Thyroid gland (tissue), 4 donors: ENCODE measurements around the gene C3orf70. TPM values are rescaled to one million over a fixed set of nuclear protein-coding genes. Genes with fewer than 3 reads are reported as not detected.

Experiments
- DNase-seq, 2 donors: peaks; one replicate each; pipeline ENCODE4 v3.0.0-alpha.2; 2019
- H3K27ac ChIP-seq, 3 donors: fragments of 200-600 bp; sonication (generic); 1 replicate in 2 of 3; 2 replicates in 1 of 3; pipeline ENCODE4 v1.5.1; 2016 to 2019; ENCODE audit warnings: mild to moderate bottlenecking in 1 of 3, moderate library complexity in 1 of 3
- H3K27me3 ChIP-seq: fragments of 200-600 bp; sonication (generic); one replicate; pipeline ENCODE4 v1.5.1; 2019
- H3K36me3 ChIP-seq, 2 donors: fragments of 200-600 bp; sonication (generic); one replicate each; pipeline ENCODE4 v1.5.1; 2016 to 2019
- H3K4me1 ChIP-seq, 2 donors: fragments of 200-600 bp; sonication (generic); one replicate each; pipeline ENCODE4 v1.5.1; 2017 to 2019
- H3K4me3 ChIP-seq, 3 donors: fragments of 200-600 bp; sonication (generic); replicated peaks in 1 of 3; 1 replicate in 2 of 3; 2 replicates in 1 of 3; pipeline ENCODE4 v1.5.1; 2016; ENCODE audit warnings: mild to moderate bottlenecking in 1 of 3
- H3K9me3 ChIP-seq: fragments of 200-600 bp; sonication (generic); one replicate; pipeline ENCODE4 v1.5.1; 2017
- CTCF ChIP-seq, 6 experiments: fragments of 200-600 bp in 3 of 6; fragments of 450-650 bp in 3 of 6; sonication (generic) in 3 of 6; IDR thresholded peaks; one replicate each; pipeline ENCODE4 v1.5.1; 2016 to 2019; ENCODE audit warnings: antibody characterized with exemption in 6 of 6, mild to moderate bottlenecking in 2 of 6, inconsistent platforms in 1 of 6, moderate library complexity in 1 of 6
- POLR2A ChIP-seq, 2 donors: fragments of 450-650 bp; IDR thresholded peaks; one replicate each; pipeline ENCODE4 v1.6.1; 2017; ENCODE audit warnings: antibody characterized with exemption in 2 of 2, mild to moderate bottlenecking in 2 of 2, moderate library complexity in 1 of 2
- WGBS, 2 donors: methylation state at CpG; one replicate each; pipeline ENCODE4 v1.1.5; 2017; 5-methylcytosine and 5-hydroxymethylcytosine counted together
- intact Hi-C: fragments of 100-400 bp; cut with DNase I; formaldehyde crosslinking; loops from one replicate; pipeline ENCODE4 v1.15.1; 2023
- total RNA-seq, 4 donors: library from RNA; depleted of rRNA; stranded (reverse); fragments of >200 nt; gene quantifications; one replicate each; pipeline ENCODE4 v1.2.3, GENCODE V29; 2016

C3orf70 gene
- total RNA-seq, 4 donors from 2014 or later, result 1.6 to 3.0 (median 2.1) TPM

GRCh38 chr3:185164428-185165217, 11.8 kb upstream of the C3orf70 start:
- 76 to 81% methylated on average over 6 of the region's 6 CpGs for WGBS, 2 donors
- Histone ChIP-seq H3K27me3 (no peaks in the 10 kb centered on the region), H3K36me3 (no peaks in the 10 kb centered on the region), H3K27ac (no peak overlapping the region), H3K9me3 (no peaks in the 10 kb centered on the region), H3K4me3 (no peak overlapping the region), H3K4me1 (no peaks in the 10 kb centered on the region)
- no peak for DNase-seq
- TF ChIP-seq CTCF (IDR thresholded peaks at IDR 0.05), result no peak
- TF ChIP-seq POLR2A (IDR thresholded peaks at IDR 0.05), result no peak
- intact Hi-C loops, result no loop called here

- no peak overlapping the region for H3K27ac ChIP-seq
- H3K4me1 ChIP-seq, result no peaks in the 10 kb centered on the region
- no peaks in the 10 kb centered on the region for H3K9me3 ChIP-seq
- no peak for DNase-seq
- TF ChIP-seq POLR2A (IDR thresholded peaks at IDR 0.05) (no peak), CTCF (IDR thresholded peaks at IDR 0.05) (no peak)
- intact Hi-C loops, result no loop called here
- H3K36me3 ChIP-seq, result no peaks in the 10 kb centered on the region
- no peak overlapping the region for H3K4me3 ChIP-seq
- 67 to 80% methylated on average over 8 of the region's 8 CpGs for WGBS, 2 donors
- no peaks in the 10 kb centered on the region for H3K27me3 ChIP-seq
Measured at GRCh38 chr3:185162634-185163033, 9.8 kb upstream of the C3orf70 start.

- intact Hi-C loops, result no loop called here
- Histone ChIP-seq H3K9me3 (no peaks in the 10 kb centered on the region), H3K27me3 (no peaks in the 10 kb centered on the region), H3K27ac (no peak overlapping the region), H3K4me1 (no peaks in the 10 kb centered on the region), H3K4me3 (no peak overlapping the region), H3K36me3 (no peaks in the 10 kb centered on the region)
- WGBS, 2 donors, result 73 to 78% methylated on average over 5 of the region's 5 CpGs
- no peak for TF ChIP-seq POLR2A (IDR thresholded peaks at IDR 0.05)
- no peak for TF ChIP-seq CTCF (IDR thresholded peaks at IDR 0.05)
- DNase-seq, result no peak
Measured at GRCh38 chr3:185161761-185162160, 8.9 kb upstream of the C3orf70 start.

GRCh38 chr3:185157347-185157746, 4.5 kb upstream of the C3orf70 start:
- DNase-seq, result no peak
- TF ChIP-seq POLR2A (IDR thresholded peaks at IDR 0.05), result no peak
- TF ChIP-seq CTCF (IDR thresholded peaks at IDR 0.05), result no peak
- H3K27ac ChIP-seq, result no peak overlapping the region
- WGBS, 2 donors, result 86 to 92% methylated on average over 3 of the region's 3 CpGs
- H3K36me3 ChIP-seq, result no peaks in the 10 kb centered on the region
- H3K27me3 ChIP-seq, result no peaks in the 10 kb centered on the region
- no peaks in the 10 kb centered on the region for H3K9me3 ChIP-seq
- intact Hi-C loops, result no loop called here
- H3K4me3 ChIP-seq, result no peak overlapping the region
- peaks cover 0 to 7% of the 10 kb centered on the region in 2 donors for H3K4me1 ChIP-seq

GRCh38 chr3:185155678-185156077, 2.8 kb upstream of the C3orf70 start:
- no peak for TF ChIP-seq POLR2A (IDR thresholded peaks at IDR 0.05)
- TF ChIP-seq CTCF (IDR thresholded peaks at IDR 0.05), result no peak
- Histone ChIP-seq H3K27ac (no peak overlapping the region), H3K4me1 (peaks cover 0 to 10% of the 10 kb centered on the region in 2 donors), H3K27me3 (no peaks in the 10 kb centered on the region), H3K4me3 (no peak overlapping the region), H3K9me3 (no peaks in the 10 kb centered on the region), H3K36me3 (no peaks in the 10 kb centered on the region)
- intact Hi-C loops, result no loop called here
- DNase-seq, result no peak
- WGBS, 2 donors, result 93 to 96% methylated on average over 5 of the region's 5 CpGs
